ENCODE measurements around the gene PCSK5.
"Not testable (repeated sequence)": the region's sequence is repeated elsewhere in the genome, so short reads cannot be mapped to it uniquely, and the experiment has no call there.

PCSK5 gene

DNA sequence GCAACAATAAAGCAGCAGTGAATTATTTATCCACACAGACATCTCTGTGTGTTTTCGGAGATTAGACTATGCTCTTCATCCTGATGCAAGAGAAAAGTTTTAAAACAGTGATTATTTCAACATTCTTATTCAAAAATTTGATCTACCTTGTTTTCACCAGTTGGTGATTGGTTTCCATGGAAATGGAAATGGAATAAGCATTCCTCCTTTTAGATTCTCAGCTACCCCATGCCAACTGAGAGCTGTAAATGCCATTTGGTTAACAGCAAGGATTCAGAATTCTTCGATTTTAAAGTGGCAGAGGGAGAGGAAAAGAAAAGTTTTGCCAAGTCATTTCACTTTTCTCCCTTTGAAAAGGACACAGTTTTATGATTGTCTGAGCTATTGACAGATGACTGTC lies 154.7 kb downstream of the PCSK5 start:
- TF ChIP-seq, protein P1, sequence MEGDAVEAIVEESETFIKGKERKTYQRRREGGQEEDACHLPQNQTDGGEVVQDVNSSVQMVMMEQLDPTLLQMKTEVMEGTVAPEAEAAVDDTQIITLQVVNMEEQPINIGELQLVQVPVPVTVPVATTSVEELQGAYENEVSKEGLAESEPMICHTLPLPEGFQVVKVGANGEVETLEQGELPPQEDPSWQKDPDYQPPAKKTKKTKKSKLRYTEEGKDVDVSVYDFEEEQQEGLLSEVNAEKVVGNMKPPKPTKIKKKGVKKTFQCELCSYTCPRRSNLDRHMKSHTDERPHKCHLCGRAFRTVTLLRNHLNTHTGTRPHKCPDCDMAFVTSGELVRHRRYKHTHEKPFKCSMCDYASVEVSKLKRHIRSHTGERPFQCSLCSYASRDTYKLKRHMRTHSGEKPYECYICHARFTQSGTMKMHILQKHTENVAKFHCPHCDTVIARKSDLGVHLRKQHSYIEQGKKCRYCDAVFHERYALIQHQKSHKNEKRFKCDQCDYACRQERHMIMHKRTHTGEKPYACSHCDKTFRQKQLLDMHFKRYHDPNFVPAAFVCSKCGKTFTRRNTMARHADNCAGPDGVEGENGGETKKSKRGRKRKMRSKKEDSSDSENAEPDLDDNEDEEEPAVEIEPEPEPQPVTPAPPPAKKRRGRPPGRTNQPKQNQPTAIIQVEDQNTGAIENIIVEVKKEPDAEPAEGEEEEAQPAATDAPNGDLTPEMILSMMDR (IDR thresholded peaks at IDR 0.05; ENCODE audit: insufficient read depth, low read depth, low read length, missing control alignments), result no peak
- no peak for DNase-seq (ENCODE audit: low read depth)
- H3K4me3 ChIP-seq (ENCODE audit: low read depth, low read length), result no peak overlapping the region

DNA sequence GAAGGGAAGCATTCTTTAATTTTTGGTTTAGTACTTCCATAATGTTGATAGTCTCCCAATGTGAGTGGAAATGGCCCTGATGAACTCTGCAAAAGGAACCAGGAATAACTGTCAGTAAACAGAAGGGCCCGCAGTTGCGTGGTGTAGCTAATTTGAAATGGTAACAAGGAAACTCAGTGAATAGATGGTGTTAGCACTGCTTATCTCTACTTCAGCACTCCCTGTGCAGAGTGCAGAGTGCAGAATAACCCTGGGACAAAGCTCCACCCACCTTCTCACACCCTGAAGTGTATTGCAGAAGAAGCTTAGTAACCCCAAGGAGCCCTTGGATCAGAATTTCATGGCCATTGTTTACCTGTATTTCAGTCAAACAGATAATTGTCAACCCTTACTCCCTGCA lies 158.9 kb downstream of the PCSK5 start:
- H3K4me3 ChIP-seq (ENCODE audit: low read depth, low read length), result no peak overlapping the region
- TF ChIP-seq, protein P1 (IDR thresholded peaks at IDR 0.05; ENCODE audit: insufficient read depth, low read depth, low read length, missing control alignments), result no peak
- DNase-seq (ENCODE audit: low read depth), result no peak

DNA sequence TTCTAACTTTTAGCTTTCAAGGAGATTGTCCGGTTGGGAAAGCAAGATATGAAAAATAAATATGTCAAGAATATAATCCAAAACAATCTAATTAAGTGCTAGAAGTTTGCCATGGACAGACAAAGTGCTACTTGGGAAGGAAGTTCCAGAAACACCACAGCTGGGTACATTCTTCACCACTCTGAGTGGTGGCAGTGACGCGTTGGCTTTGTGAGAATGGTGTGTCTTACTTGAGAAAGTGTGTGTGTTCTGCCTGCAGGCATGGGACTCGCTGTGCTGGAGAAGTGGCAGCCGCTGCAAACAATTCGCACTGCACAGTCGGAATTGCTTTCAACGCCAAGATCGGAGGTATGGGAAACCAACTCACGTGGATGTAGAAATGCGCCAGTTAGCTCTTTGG lies 177.2 kb downstream of the PCSK5 start:
- TF ChIP-seq, protein P1 (IDR thresholded peaks at IDR 0.05; ENCODE audit: insufficient read depth, low read depth, low read length, missing control alignments), result no peak
- no peak for DNase-seq (ENCODE audit: low read depth)
- H3K4me3 ChIP-seq (ENCODE audit: low read depth, low read length), result no peak overlapping the region

DNA sequence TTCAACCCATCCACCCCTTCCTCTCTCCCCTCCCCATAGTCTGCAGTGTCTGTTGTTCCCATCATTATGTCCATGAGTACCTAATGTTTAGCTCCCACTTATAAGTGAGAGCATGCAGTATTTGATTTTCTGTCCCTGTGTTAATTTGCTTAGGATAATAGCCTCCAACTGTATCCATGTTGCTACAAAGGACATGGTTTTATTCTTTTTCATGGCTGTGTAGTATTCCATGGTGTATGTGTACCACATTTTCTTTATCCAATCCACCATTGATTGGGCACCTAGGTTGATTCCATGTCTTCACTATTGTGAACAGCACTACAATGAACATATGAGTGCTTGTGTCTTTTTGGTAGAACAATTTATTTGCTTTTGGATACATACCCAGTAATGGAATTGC lies 187.1 kb downstream of the PCSK5 start:
- DNase-seq (ENCODE audit: low read depth), result no peak
- TF ChIP-seq, protein P1 (IDR thresholded peaks at IDR 0.05; ENCODE audit: insufficient read depth, low read depth, low read length, missing control alignments), result no peak

DNA sequence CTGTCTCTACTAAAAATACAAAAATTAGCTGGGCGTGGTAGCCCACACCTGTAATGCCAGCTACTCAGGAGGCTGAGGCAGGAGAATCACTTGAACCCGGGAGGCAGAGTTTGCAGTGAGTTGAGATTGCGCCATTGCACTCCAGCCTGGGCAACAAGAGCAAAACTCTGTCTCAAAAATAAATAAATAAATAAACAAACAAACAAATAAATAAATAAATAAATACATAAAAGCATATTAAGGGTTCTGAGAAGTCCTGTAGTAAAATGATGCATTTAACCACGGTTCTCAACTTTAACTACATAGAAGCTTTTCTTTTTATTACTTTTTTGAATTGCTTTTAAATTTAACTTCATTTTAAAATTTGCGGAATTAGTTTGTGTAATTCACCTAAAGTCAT lies 190.8 kb downstream of the PCSK5 start:
- H3K4me3 ChIP-seq (ENCODE audit: low read depth, low read length); DNase-seq (ENCODE audit: low read depth): not testable (repeated sequence)

More for the DNA sequence above, 187.1 kb downstream of the PCSK5 start:
- H3K4me3 ChIP-seq (ENCODE audit: low read depth, low read length), result no peak overlapping the region

DNA sequence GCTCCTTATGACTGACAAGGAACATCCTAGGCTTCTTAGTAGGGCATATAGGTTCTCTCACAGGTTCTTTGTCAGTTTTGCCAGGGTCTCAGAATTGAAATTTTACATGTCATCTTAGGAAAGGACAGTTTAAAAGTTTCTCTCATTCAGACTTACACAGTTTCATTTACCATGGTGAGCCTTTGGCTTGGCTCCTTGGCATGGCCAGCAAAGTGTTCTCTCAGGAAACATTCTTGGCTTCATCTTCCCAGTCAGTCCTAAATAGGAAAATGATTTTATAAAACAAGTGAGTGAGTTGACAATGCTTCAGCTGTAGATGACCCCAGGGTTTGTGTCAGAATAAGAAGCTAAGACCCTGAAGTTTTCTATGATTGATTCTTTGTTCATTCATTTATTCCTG lies 191.6 kb downstream of the PCSK5 start:
- no peak for DNase-seq (ENCODE audit: low read depth)
- TF ChIP-seq, protein P1 (IDR thresholded peaks at IDR 0.05; ENCODE audit: insufficient read depth, low read depth, low read length, missing control alignments), result no peak
- H3K4me3 ChIP-seq (ENCODE audit: low read depth, low read length), result no peak overlapping the region

DNA sequence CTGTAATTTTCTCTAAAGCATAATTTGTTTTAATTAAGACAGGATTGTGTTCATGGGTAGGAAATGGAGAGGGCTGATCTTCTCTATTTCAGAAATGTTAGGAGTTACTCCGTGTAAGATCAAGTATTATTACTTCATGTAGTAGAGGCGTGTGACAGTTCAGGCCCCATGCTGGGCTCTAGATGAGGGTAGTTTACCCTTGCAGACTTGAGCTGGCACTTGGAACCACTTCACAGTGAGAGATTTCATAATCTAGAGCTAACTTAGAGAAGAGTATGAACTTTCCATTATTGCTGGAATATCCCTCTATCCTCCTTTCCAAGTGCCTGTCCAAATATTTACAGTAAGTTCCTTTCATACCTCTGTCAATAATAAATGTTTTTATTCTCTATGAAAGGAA lies 195.1 kb downstream of the PCSK5 start:
- no peak overlapping the region for H3K4me3 ChIP-seq (ENCODE audit: low read depth, low read length)
- TF ChIP-seq, protein P1 (IDR thresholded peaks at IDR 0.05; ENCODE audit: insufficient read depth, low read depth, low read length, missing control alignments), result no peak

More for the DNA sequence above, 195.1 kb downstream of the PCSK5 start:
- no peak for DNase-seq (ENCODE audit: low read depth)

All from GM12865 (cell line).